ENCODE measurements around the gene RRAS2.

DNA sequence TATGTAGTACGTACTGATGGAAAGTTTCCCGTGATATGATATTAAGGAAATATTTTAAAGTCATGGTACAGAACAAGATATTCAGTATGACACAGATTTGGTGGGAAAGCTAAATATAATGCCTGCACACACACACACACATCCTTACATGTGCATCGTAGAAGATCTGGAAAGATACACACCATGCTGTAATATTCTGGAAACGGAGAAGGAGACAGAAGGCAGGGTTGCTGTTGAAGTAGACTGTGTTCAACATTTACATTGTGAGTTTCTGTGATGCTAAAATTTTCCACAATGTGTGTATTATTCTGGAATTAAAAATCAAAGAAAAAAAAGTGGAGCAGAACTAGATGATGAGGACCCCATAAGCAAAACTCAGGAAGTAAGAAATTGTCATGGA lies 118.0 kb downstream of the RRAS2 start:
- TF ChIP-seq, protein P1, sequence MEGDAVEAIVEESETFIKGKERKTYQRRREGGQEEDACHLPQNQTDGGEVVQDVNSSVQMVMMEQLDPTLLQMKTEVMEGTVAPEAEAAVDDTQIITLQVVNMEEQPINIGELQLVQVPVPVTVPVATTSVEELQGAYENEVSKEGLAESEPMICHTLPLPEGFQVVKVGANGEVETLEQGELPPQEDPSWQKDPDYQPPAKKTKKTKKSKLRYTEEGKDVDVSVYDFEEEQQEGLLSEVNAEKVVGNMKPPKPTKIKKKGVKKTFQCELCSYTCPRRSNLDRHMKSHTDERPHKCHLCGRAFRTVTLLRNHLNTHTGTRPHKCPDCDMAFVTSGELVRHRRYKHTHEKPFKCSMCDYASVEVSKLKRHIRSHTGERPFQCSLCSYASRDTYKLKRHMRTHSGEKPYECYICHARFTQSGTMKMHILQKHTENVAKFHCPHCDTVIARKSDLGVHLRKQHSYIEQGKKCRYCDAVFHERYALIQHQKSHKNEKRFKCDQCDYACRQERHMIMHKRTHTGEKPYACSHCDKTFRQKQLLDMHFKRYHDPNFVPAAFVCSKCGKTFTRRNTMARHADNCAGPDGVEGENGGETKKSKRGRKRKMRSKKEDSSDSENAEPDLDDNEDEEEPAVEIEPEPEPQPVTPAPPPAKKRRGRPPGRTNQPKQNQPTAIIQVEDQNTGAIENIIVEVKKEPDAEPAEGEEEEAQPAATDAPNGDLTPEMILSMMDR (IDR thresholded peaks at IDR 0.05): no peak
- TF ChIP-seq POLR2A (IDR thresholded peaks at IDR 0.05): no peak
